GM23338 (cell line): ENCODE data around the gene BCAS3.

ENCODE experiments used
- CREB1 ChIP-seq: fragments of 250-450 bp; sonication (Bioruptor Pico); IDR thresholded peaks from 2 replicates; pipeline ENCODE4 v1.5.0; 2020; ENCODE audit warnings: low read depth, mild to moderate bottlenecking, moderate library complexity
- CTCF ChIP-seq, 2 experiments: fragments of 200-600 bp in 1 of 2; sonication (generic) in 1 of 2; conservative IDR thresholded peaks; 2 replicates each; pipeline versions ENCODE4 v1.5.1 to v1.6.1; 2016 to 2017; ENCODE audit warnings: antibody characterized with exemption in 2 of 2, low read depth in 2 of 2, mild to moderate bottlenecking in 2 of 2, moderate library complexity in 1 of 2
- EZH2 ChIP-seq: fragments of 200-600 bp; sonication (generic); IDR thresholded peaks from one replicate; pipeline ENCODE4 v1.8.0; 2017; ENCODE audit warnings: antibody characterized with exemption, mild to moderate bottlenecking, low read depth; ENCODE audit not compliant: unreplicated experiment
- REST ChIP-seq: IDR thresholded peaks from one replicate; pipeline ENCODE4 v1.6.1; 2018; ENCODE audit warnings: antibody characterized with exemption; ENCODE audit not compliant: unreplicated experiment
- ZNF331 ChIP-seq: fragments of 250-450 bp; sonication (Bioruptor Pico); IDR thresholded peaks from 2 replicates; pipeline ENCODE4 v1.5.0; 2020; ENCODE audit warnings: low read depth, mild to moderate bottlenecking, moderate library complexity

- TF ChIP-seq REST (no peak), CTCF (conservative IDR thresholded peaks at IDR 0.05; ENCODE audit: low read depth in 2 of 2) (no peak), EZH2 (no peak), CREB1 (CRISPR knock-in tag) (no peak), ZNF331 (no peak)
Observed at GRCh38 chr17:61238455-61238933, 560.8 kb downstream of the BCAS3 start.
